Bladder microvascular endothelial cell (primary cell): Measurements from ENCODE around the gene DMAC1. TPM values are rescaled to one million over a fixed set of nuclear protein-coding genes. Genes with fewer than 3 reads are reported as not detected.

Experiments
- total RNA-seq: library from RNA; depleted of rRNA; stranded (reverse); fragments of >200 nt; gene quantifications from 2 replicates; pipeline ENCODE4 v1.2.3, GENCODE V29; 2014

Gene DMAC1, protein sequence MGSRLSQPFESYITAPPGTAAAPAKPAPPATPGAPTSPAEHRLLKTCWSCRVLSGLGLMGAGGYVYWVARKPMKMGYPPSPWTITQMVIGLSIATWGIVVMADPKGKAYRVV
- 6.6 and 10.7 TPM in 2 replicates for total RNA-seq

DNA sequence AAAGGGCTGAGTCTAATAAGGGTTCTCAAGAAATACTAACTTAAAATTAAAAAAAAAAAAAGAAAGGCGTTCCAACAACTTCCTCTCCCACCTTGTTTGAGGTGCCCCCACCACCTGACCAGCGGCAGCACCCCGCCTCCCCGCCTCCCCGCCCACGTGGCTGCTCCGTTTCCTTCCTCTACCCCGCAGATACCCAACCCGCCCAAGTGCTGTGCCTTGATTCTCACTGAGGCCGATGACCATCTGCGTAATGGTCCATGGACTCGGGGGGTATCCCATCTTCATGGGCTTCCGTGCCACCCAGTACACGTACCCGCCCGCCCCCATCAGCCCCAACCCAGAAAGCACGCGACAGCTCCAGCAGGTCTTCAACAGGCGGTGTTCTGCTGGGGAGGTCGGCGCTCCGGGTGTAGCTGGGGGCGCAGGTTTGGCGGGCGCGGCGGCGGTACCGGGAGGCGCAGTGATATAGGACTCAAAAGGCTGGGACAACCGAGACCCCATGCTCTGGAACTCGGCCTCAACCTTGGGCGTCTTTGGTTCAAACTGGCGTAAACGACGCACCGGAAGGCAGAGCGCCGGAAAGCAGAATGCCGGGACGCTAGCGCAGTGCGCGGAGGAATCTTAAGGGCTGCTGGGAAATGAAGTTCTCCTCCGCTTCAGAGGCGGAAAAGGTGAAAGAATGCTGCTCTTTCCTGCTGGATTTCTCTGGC, at the start of gene DMAC1:
DMAC1 (minus strand) TSS at position 545 of the 710 bp plus-strand sequence; CDS start at position 501, 44 bp downstream.

